NT2/D1 (cell line): ENCODE data around the gene CXXC5.

Source experiments
- SUZ12 ChIP-seq: IDR thresholded peaks from 2 replicates; pipeline ENCODE4 v1.6.1; 2011; ENCODE audit not compliant: insufficient read length, insufficient read depth; ENCODE audit errors: extremely low read depth
- YY1 ChIP-seq: IDR thresholded peaks from 2 replicates; pipeline ENCODE4 v1.6.1; 2011; ENCODE audit not compliant: insufficient read length, insufficient read depth
- ZNF274 ChIP-seq: IDR thresholded peaks from 2 replicates; pipeline ENCODE4 v1.6.1; 2011; ENCODE audit warnings: mild to moderate bottlenecking, low read depth, low read length

DNA sequence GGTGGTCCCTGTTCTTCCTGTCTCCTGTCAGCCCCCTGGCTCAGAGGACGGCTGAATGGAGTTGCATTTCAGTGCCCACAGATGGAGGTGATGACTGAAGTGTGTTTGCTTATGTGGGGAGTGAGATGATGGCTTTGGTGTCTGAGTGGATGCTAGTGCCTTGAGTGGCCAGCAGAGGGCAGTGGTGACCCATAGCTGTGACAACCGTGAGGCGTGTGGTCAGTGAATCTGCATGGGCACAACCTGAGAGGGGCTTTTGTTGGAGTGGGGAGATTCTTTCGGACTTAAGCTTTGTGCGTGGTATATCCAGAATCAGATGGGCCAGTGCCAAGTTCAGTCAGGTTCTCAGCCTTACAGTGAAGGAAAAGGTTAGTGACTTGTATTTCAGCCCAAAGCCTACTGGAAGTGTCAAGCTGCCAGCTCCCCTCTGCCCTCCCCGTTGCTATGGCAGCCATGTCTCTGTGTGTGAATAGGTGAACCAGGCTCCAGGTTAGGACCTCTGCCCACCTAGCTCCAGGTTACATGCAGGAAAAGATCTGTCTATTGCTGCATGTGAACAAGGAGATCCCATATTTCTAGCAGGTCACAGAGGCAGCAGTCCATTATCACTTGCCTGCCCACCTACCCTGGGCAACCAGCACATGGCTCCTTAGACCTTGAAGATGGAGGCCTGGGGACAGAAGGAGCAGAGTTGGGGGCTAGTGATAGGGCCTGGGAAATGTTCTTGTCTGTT is 14.7 kb upstream of the CXXC5 start:
- TF ChIP-seq SUZ12 (no peak), YY1 (no peak), ZNF274 (no peak)
